DOHH2 (cell line): ENCODE measurements around the gene STXBP4.

ENCODE experiments used
- H3F3A ChIP-seq: fragments of 200-600 bp; sonication (generic), shearing (Covaris generic); 2 replicates; pipeline ENCODE4 v1.6.0; 2016; ENCODE audit warnings: antibody characterized with exemption, mild to moderate bottlenecking; ENCODE audit not compliant: control insufficient read depth, insufficient read depth
- H3K27ac ChIP-seq: fragments of 200-600 bp; sonication (generic); 2 replicates; pipeline ENCODE4 v1.5.1; 2014; ENCODE audit warnings: low read depth, mild to moderate bottlenecking, low read length, moderate library complexity
- H3K27me3 ChIP-seq: fragments of 200-600 bp; sonication (generic); 2 replicates; pipeline ENCODE4 v1.6.1; 2014; ENCODE audit warnings: mild to moderate bottlenecking, low read length, mixed read lengths; ENCODE audit not compliant: control insufficient read depth
- H3K36me3 ChIP-seq: fragments of 200-600 bp; sonication (generic); 2 replicates; pipeline ENCODE4 v1.6.1; 2014; ENCODE audit warnings: mild to moderate bottlenecking, low read length, moderate library complexity, mixed read lengths; ENCODE audit not compliant: control insufficient read depth
- H3K4me1 ChIP-seq: fragments of 200-600 bp; sonication (generic); 2 replicates; pipeline ENCODE4 v1.6.1; 2014; ENCODE audit warnings: mild to moderate bottlenecking, low read length, mixed read lengths; ENCODE audit not compliant: control insufficient read depth
- H3K4me2 ChIP-seq: fragments of 200-600 bp; sonication (generic); 2 replicates; pipeline ENCODE4 v1.6.0; 2014; ENCODE audit warnings: mild to moderate bottlenecking, low read length, moderate library complexity
- H3K4me3 ChIP-seq: fragments of 200-600 bp; sonication (generic); 2 replicates; pipeline ENCODE4 v1.5.1; 2014; ENCODE audit warnings: mild to moderate bottlenecking, low read length, mixed read lengths
- H3K79me2 ChIP-seq: fragments of 200-600 bp; sonication (generic); 2 replicates; pipeline ENCODE4 v1.6.1; 2014; ENCODE audit warnings: mild to moderate bottlenecking, low read length, mixed read lengths; ENCODE audit not compliant: control insufficient read depth
- H3K9me2 ChIP-seq: fragments of 200-600 bp; sonication (generic); replicated peaks from 2 replicates; pipeline ENCODE4 v1.6.1; 2014; ENCODE audit warnings: mild to moderate bottlenecking, low read length, mixed read lengths; ENCODE audit not compliant: control insufficient read depth
- H3K9me3 ChIP-seq: fragments of 200-600 bp; sonication (generic); 2 replicates; pipeline ENCODE4 v1.6.1; 2014; ENCODE audit warnings: antibody characterized with exemption, low read length, mixed read lengths; ENCODE audit not compliant: control insufficient read depth, insufficient read depth
- H4K20me1 ChIP-seq: fragments of 200-600 bp; sonication (generic); 2 replicates; pipeline ENCODE4 v1.6.0; 2014; ENCODE audit warnings: low read depth, mild to moderate bottlenecking, antibody characterized with exemption, low read length, moderate library complexity; ENCODE audit not compliant: control insufficient read depth, insufficient read depth
- EZH2phosphoT487 ChIP-seq: fragments of 200-600 bp; sonication (generic); IDR thresholded peaks from 2 replicates; pipeline ENCODE4 v1.6.1; 2017; ENCODE audit warnings: borderline replicate concordance, mild to moderate bottlenecking, antibody characterized with exemption, low read length, moderate library complexity, mixed read lengths
- TF ChIP-seq, protein P1 (sequence below): fragments of 200-600 bp; sonication (generic); IDR thresholded peaks from one replicate; pipeline ENCODE4 v1.5.1; 2014; ENCODE audit warnings: antibody characterized with exemption, mild to moderate bottlenecking, low read depth, low read length; ENCODE audit not compliant: poor library complexity, severe bottlenecking

The STXBP4 gene

DNA sequence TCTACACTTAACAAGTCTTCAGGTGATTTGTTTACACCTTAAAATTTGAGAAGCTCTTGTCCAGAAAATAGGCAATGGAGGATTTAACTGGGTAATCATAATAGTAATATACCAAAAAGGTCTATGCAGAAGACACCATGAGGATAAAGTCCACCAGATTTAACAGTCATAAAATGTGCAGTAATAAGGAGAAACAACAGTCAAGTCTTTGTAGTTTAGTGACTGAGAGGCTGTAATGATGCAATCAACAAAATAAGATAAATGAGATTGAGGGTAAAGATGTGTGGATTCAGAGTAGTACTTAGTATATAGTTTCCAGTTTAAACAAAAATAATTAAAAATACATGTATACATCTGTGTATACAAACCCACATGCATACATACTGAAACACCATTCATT is 91.2 kb downstream of the STXBP4 start:
- H3K4me1 ChIP-seq, result no peaks in the 10 kb centered on the region

DNA sequence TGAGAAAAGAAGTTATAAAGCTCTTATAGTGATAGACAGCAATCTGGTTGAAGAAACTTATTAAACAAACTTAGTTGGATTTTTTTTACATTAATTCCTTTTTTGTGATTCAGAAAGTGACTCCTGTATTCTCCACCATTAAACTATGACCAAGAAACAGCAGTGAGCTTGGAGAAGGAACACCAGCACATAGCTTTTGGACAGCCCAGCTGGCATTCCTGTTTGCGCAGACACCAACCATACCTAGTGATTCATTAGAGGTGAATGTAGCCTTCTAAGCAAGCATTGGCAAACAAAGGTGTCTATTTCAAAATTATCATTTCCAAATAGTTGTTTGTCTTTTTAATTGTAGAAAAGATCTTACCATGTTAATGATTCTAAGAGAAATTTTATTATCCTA is 94.4 kb downstream of the STXBP4 start:
- Histone ChIP-seq H3F3A (no peaks in the 10 kb centered on the region), H3K9me2 (no peaks in the 10 kb centered on the region), H4K20me1 (no peaks in the 10 kb centered on the region), H3K27ac (no peak overlapping the region), H3K4me3 (no peak overlapping the region), H3K9me3 (no peaks in the 10 kb centered on the region), H3K36me3 (no peaks in the 10 kb centered on the region), H3K4me1 (no peaks in the 10 kb centered on the region), H3K27me3 (0 out of 2 replicates have a peak, but pooled peaks cover 5% of the 10 kb centered on the region), H3K4me2 (no peak overlapping the region), H3K79me2 (no peaks in the 10 kb centered on the region)
- no peak for TF ChIP-seq EZH2phosphoT487
- TF ChIP-seq, protein P1, sequence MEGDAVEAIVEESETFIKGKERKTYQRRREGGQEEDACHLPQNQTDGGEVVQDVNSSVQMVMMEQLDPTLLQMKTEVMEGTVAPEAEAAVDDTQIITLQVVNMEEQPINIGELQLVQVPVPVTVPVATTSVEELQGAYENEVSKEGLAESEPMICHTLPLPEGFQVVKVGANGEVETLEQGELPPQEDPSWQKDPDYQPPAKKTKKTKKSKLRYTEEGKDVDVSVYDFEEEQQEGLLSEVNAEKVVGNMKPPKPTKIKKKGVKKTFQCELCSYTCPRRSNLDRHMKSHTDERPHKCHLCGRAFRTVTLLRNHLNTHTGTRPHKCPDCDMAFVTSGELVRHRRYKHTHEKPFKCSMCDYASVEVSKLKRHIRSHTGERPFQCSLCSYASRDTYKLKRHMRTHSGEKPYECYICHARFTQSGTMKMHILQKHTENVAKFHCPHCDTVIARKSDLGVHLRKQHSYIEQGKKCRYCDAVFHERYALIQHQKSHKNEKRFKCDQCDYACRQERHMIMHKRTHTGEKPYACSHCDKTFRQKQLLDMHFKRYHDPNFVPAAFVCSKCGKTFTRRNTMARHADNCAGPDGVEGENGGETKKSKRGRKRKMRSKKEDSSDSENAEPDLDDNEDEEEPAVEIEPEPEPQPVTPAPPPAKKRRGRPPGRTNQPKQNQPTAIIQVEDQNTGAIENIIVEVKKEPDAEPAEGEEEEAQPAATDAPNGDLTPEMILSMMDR, result no peak

More for the DNA sequence above, 91.2 kb downstream of the STXBP4 start:
- no peak overlapping the region for H3K27ac ChIP-seq
- no peaks in the 10 kb centered on the region for H3K79me2 ChIP-seq
- no peak for TF ChIP-seq EZH2phosphoT487
- TF ChIP-seq, protein P1, result no peak
- no peak overlapping the region for H3K4me2 ChIP-seq
- no peaks in the 10 kb centered on the region for H3K9me3 ChIP-seq
- no peak overlapping the region for H3K4me3 ChIP-seq
- H4K20me1 ChIP-seq, result no peaks in the 10 kb centered on the region
- H3F3A ChIP-seq, result no peaks in the 10 kb centered on the region
- H3K27me3 ChIP-seq, result 0 out of 2 replicates have a peak, but pooled peaks cover 5% of the 10 kb centered on the region
- H3K9me2 ChIP-seq, result no peaks in the 10 kb centered on the region
- H3K36me3 ChIP-seq, result no peaks in the 10 kb centered on the region

DNA sequence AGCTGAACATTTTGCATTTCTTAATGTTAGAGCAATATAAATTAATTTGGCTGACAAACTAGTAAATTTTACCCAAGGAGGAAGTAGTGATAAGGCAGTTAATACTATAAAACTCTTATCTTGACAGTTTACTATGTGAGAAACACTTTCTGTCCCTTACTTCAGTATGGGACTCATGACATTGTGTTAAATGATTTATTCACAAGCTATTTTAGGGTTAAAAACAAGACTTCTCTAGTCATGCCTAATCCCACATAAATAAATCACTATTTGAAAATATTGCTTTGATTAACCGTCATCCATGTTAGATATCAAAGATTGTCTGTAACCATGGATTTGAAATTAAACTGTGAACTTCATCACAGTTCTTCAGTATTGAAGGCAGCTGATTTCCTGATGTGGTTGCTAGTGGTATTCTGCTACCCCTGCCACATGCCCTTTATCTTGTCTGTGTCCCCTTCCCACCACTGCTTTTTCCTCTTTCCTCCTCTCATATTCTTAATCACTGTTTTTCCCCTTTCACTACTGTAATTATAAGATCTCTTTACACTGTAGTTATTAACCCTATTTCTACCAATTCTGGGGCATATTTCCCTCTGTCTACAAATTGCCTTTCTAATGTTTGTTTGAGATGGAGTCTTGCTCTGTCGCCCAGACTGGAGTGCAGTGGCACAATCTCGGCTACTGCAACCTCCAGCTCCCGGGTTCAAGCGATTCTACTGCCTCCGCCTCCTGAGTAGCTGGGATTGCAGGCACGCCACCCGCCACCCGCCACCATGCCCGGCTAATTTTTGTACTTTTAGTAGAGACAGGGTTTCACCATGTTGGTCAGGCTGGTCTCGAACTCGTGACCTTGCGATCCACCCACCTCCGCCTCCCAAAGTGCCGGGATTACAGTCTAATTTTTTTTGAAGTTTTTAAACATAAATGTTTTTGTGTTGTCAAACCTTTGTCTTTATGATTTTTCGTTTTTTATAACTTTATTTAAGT is 95.6 kb downstream of the STXBP4 start:
- H3K36me3 ChIP-seq, result no peaks in the 10 kb centered on the region
- no peak for TF ChIP-seq EZH2phosphoT487
- no peaks in the 10 kb centered on the region for H4K20me1 ChIP-seq
- no peak overlapping the region for H3K27ac ChIP-seq
- no peaks in the 10 kb centered on the region for H3K9me3 ChIP-seq
- no peaks in the 10 kb centered on the region for H3K9me2 ChIP-seq
- H3K27me3 ChIP-seq, result 0 out of 2 replicates have a peak, but pooled peaks cover 5% of the 10 kb centered on the region
- H3F3A ChIP-seq, result no peaks in the 10 kb centered on the region
- no peaks in the 10 kb centered on the region for H3K4me1 ChIP-seq
- H3K4me3 ChIP-seq, result no peak overlapping the region
- no peaks in the 10 kb centered on the region for H3K79me2 ChIP-seq
- H3K4me2 ChIP-seq, result no peak overlapping the region

DNA sequence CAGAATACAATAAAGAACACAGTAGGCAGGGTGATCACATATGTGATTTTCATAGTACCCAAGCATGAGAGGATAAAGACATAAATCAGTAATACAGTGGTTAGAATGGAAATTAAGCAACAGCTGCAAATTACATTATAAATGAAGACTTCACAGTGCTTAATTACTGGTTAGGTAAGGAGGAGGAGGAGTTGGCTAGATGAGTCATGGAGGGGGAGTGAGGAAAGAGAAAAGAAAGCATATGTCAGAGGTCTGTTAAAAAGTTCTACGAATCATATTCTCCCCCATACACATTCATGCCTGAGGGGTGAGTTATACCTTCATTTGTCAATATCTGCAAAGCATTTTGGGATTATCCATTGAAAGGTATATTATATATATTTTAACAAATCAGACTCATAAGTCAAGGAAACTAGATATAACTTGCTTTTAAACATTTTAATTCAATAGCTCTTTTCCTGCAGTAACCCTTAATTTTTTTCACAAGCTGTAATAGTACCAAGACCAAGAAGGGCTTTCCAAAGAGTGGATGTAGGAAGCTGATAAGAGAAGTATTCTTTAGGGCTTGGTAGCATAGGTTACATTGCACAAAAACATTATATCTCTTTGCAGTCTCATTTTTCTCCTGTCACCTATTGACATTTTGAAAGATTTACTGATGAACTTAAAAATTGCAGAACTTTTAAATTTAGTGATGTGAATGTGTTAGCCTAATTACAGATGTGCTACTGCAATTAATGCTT is 99.3 kb downstream of the STXBP4 start:
- TF ChIP-seq, protein P1, result no peak
- no peak for TF ChIP-seq EZH2phosphoT487
- H3K4me2 ChIP-seq, result no peak overlapping the region

More for the DNA sequence above, 99.3 kb downstream of the STXBP4 start:
- no peaks in the 10 kb centered on the region for H3K4me1 ChIP-seq
- H3F3A ChIP-seq, result no peaks in the 10 kb centered on the region
- no peaks in the 10 kb centered on the region for H3K36me3 ChIP-seq
- no peaks in the 10 kb centered on the region for H3K9me2 ChIP-seq
- no peak overlapping the region for H3K4me3 ChIP-seq
- H3K27me3 ChIP-seq, result no peaks in the 10 kb centered on the region
- H3K9me3 ChIP-seq, result no peaks in the 10 kb centered on the region
- no peak overlapping the region for H3K27ac ChIP-seq
- H4K20me1 ChIP-seq, result no peaks in the 10 kb centered on the region
- H3K79me2 ChIP-seq, result no peaks in the 10 kb centered on the region
